GM21576 (cell line): ENCODE measurements around the gene CDC42BPB.
A peak's percentile ranks its signal among the peaks of the same experiment; 100 is the strongest.

Source experiments
- ATAC-seq: cut with Tn5 transposase; IDR thresholded peaks from one replicate; pipeline ENCODE4 v1.9.1; 2021; ENCODE audit warnings: mild to moderate bottlenecking, moderate library complexity; ENCODE audit not compliant: unreplicated experiment

Gene CDC42BPB

GRCh38 chr14:103001226-103001625 is 56.1 kb downstream of the CDC42BPB start:
- no peak for ATAC-seq

DNA sequence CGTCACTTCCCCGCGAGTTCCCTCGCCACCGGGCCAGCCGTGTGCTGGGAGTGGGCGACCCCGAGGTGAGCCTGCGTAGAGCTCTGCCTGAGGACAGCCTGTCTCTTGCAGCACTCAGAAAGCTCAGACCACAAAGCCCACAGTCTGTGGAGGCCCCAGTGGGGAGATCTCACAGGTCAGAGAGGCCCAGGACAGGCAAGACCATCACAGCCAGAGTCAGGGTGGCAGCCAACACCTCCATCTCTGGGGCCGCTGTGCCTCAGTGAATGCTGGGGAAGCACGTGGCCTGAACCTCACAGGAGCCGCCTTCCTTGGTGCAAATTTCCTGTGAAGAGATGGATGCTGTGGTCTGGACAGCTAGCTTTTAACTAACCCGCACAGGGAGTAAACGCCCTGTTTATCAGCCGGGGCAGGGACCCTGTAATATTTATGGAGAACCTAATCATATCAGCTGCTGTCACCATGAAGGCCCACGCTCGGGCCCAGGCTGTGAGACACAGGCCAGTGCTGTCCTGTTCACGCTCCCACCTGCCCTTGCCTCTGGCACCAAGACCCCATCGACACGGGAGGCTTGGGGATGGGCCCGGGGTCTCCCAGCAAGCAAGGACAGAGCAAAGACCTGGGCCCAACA is 56.9 kb downstream of the CDC42BPB start:
- ATAC-seq, result no peak

DNA sequence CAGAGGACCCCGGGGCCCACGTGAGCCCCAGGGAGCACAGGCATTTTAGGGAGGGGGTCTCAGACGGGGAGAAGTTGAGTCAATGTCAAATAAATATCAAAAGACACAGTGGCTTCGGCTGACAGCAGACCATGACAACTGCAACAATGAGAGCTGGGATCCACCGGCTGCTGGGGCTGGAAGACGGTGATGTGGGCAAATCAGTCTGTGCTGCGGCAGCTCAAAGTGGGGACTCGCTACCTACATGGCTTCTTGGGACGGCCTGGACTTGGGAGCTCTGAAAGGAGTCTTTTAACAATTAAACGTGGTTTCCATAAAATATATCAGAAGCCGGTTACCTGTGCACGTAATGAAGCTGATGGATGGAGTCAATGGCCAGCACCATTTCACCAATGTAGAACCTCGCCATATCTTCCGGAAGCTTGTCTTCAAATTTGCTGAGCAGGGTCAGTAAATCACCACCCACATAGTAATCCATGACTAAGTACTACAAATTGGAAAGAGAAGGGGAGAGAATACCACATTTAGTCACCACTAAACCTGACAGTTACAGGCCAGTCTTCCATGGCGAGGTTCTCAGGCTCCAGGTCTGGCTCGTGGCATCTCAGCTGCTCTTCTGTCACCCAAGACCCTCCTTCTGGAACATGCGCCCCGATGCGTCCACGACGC is 58.0 kb downstream of the CDC42BPB start:
- no peak for ATAC-seq

DNA sequence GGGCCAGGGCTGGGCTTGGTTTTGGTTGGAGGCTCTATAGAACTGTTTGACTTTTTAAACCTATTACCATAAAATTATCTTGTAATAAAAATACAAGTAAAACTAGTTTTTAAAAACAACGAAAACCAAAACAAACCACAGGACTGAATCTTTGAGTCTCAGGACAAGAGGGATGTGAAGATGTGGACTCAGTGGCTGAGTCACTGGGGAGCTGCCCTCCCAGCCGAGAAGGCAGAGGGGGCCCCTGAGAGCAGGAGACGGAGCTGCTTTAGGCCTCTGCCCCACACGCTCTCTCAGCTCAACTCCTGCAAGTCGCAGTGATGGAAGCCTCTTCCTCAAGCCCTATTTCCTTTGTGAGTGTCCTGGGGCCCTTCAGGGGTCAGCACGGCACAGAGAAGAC is 59.0 kb downstream of the CDC42BPB start:
- no peak for ATAC-seq

GRCh38 chr14:102996941-102997340 is 60.4 kb downstream of the CDC42BPB start:
- ATAC-seq, result no peak

DNA sequence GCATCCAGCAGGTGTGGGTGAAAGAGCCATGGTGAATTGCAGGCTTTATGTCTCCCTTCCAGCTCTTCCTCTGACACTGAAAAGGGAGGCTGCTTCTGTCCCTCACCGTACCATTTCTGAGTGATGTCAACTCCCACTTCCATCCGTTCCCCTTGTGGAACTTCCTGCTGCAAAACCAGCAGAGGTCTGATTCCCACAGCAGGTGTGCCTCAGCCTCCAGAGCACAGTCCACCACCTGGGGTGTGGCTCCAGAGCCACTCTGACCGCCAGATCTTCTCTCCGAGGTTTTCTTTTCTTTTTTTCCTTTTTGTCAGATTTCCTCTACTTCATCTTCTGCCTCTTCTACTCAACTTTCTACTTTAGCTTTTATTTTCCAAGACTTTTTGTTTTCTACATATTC is 62.7 kb downstream of the CDC42BPB start:
- no peak for ATAC-seq

GRCh38 chr14:102993523-102993922 is 63.8 kb downstream of the CDC42BPB start:
- no peak for ATAC-seq

- ATAC-seq, result no peak
Observed at GRCh38 chr14:102991376-102991775, 66.0 kb downstream of the CDC42BPB start.

DNA sequence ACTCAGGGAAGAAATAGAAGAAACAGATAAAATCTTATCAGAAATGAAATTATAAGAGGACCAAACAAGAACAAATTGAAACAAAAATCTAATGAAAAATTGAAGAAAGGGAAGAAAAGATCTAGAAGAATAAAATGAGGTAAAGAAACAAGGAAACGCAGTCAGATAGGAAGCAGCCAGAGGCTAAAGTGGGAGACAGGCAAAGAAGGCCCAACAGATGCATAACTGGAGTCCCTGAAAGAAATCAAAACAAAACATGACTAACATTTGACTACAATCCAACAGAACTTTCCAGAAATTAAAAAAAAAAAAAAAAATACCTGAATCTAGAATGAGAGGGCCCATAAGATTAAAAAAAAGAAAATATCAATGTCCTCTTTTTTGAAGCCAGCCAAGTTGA is 69.3 kb downstream of the CDC42BPB start:
- ATAC-seq, result no peak

- no peak for ATAC-seq
Observed at GRCh38 chr14:102986810-102987579, 70.4 kb downstream of the CDC42BPB start.

DNA sequence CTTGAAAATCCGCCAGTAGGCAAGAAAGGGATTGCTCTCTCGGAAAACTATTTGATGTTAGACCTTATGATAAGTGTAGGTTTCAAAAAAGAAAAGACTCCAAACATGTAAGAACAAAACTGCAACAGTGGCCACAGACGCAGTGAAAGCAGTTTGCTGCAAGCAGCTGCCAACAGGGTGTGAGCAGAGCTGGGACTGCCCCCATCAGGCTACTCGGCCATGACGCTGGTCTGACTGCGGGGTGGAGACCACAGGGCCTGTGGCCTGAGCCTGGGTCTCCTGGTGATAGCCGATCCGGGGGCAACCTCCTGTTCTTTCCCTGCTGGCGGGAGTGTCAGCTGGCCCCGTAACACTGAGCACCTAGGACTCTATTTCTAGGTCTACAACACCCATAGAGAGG is 71.7 kb downstream of the CDC42BPB start:
- peak; percentile 76 for ATAC-seq

- no peak for ATAC-seq
Observed at GRCh38 chr14:102984336-102985102, 72.8 kb downstream of the CDC42BPB start.

DNA sequence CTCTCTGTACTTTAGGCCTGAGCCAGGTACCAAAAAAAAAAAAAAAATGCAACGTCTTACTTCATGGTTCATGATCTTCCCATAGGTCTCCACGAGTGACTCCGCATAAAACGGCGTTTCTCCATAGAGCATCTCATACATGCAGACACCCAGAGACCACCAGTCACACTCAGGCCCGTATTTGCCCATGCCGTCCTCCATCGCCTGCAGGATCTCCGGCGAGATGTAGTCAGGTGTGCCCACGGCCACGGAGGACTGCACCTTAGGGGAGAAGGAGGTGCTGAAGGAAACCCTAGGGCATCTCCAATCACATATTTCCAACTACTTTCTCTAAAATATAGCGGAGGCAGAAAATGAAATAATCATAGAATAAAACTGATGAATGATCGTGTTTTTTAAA is 73.9 kb downstream of the CDC42BPB start:
- no peak for ATAC-seq

DNA sequence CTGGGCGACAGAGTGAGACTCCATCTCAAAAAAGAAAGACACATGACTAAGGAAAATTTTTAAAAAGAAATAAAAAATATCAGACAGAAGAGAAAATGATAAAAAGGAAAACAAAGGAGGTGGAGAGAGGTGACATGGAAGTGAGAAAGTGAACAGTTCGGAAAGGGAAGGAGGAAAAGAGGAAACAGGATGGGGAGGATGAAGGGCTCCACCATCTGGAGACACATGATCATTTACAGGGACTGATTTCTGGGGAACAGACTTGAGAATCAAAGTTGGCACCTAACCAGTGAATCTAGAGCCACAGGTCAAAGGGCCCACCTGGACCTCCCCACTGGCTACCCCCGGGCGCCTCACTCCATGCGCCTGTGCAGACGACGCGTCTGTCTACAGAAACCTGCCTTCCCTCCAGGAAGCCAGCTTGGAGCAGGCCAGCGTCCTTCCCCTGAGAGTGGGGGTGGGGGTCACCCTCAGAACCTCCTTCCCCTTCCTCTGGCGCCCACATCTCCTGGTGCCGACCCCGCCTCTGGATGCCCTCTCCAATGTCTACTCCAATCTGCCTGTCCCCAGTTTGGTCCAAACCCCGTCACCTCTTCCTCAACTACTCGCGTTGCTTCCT is 74.4 kb downstream of the CDC42BPB start:
- ATAC-seq, result no peak

- no peak for ATAC-seq
Observed at GRCh38 chr14:102980409-102980810, 76.9 kb downstream of the CDC42BPB start.

- no peak for ATAC-seq
Observed at GRCh38 chr14:102979406-102979805, 77.9 kb downstream of the CDC42BPB start.

DNA sequence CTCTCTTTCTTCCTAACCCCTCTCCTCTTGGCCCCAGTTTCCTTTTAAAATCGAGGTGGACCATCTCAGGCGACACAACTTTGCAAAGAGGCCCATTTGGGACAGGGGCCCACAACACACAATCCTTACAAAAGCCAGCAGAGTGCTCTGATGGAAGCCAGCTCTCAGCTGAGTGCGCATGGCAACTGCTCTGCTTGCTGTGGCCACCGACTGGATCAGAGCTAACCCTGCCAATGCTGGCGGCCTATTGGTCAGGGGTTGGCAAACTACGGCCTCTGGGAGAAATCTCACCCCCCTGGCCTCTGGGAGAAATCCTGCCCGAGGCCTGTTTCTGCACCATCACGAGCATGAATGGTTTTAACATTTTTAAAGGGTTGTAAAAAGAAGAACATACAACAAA is 79.9 kb downstream of the CDC42BPB start:
- ATAC-seq, result no peak

DNA sequence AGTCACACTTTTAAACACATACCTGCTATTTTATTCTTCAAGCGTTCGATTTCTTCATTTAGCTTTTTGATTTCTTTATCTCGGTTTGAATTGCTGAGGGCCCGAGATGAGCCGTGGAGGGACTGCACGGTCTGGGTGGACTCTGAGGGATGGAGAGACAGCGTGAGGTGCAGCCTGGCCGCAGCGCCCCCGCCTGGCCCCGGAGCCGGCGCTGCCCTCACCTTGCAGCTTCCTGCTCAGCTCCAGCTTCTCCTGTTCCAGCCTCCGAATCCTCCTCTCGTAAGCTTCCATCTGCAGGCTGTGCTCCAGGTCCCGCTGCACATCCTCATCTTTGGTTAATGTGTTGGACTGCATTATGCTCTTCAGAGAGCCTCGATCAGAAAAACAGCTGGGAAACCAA is 81.7 kb downstream of the CDC42BPB start:
- ATAC-seq, result no peak

DNA sequence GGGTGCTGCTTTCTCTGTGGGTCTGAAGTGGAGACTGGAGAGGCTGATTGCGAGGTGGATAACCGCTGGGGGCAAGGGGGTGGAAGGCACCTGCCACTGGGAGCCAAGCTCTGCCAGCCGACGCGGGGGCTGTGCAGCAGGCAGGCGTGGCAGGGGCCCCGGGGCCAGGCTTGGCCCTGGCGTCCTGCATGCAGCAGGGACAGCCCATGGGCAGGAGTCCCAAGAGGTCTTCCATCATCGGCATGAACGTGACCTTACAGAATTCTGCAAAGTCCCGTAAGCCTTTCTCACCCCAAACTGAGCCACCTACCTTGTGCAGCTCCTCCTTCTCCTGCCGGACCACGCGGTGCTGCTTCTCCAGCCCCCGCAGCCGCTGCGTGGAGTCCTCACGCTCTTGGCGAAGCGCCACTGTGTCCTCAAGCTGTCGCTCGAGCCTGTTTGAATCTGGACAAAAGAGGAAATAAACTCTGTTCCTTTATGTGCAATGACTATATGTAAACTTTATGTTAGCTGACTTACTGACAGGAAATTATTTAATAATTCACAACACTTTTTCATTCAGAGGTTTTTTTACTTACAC is 83.6 kb downstream of the CDC42BPB start:
- ATAC-seq, result no peak

- no peak for ATAC-seq
Observed at GRCh38 chr14:102971836-102972606, 85.3 kb downstream of the CDC42BPB start.
